ENCODE data around the gene SMPD3. TPM values are rescaled to one million over a fixed set of nuclear protein-coding genes. Genes with fewer than 3 reads are reported as not detected.

The SMPD3 gene
- total RNA-seq, 1 experiment from 2014 or later, result 1.4 TPM

DNA sequence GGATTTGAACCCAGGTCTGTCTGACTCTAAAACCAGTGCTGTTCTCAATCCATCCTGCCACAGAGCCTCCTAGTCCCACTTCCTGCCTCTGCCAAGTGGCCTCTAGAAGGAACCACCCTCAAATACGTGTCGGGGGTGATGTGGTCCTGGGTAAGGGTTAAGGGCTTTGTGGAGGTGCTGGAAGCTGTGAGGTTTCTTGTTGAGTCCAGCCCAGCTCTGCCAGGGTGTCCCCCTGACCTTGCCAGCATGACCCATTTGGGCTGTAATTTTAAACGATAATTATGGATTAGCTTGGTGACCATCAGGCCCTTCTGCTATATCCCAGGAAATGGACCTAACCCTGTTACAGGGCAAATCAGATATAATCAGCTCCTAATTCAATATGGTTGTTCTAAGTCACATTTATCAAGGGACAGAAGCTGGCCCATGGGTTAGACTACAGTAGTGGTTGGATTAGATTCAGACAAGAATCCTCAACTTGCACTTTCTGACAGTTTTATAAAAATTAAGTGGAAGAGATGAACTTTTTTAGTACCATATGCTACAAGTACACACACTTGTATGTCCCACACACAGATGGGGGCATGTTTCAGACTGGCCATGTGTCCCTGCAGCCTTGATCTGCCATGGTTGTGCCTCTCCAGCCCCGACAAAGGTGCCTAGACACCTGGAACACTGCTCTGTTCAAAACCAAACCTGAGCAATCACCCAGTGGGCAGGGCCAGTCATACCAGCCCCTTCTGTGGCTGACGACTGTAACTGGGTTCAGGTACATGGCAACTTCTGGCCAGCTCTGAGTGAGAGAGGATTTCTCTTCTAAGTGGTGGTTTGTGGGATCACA lies 48.0 kb downstream of the SMPD3 start:
- ChIA-PET CTCF (interaction anchor here (0.6 to 2.0 kb wide), 4 partner anchors 10 to 36 kb away, joined by 3 to 7 read pairs (median 4); no protein-coding TSS in a partner anchor), POLR2A (interaction anchor here (0.5 to 0.6 kb wide), 3 partner anchors 18 to 301 kb away, joined by 3 to 4 read pairs (median 3); no protein-coding TSS in a partner anchor)
- no peak overlapping the region for H3K4me3 Mint-ChIP-seq
- DNase-seq (ENCODE audit: low spot score), result no peak
- peaks cover 36% of the 10 kb centered on the region for H3K4me1 Mint-ChIP-seq
- H3K36me3 Mint-ChIP-seq, result no peaks in the 10 kb centered on the region
- H3K9me3 Mint-ChIP-seq, result no peaks in the 10 kb centered on the region
- no peak for ATAC-seq
- TF ChIP-seq ATF1 (CRISPR knock-in tag; IDR thresholded peaks at IDR 0.05) (no peak), CDX4 (CRISPR knock-in tag; IDR thresholded peaks at IDR 0.05; ENCODE audit: borderline replicate concordance) (no peak), FOXJ3 (CRISPR knock-in tag; IDR thresholded peaks at IDR 0.05; ENCODE audit: borderline replicate concordance) (no peak), ZNF281 (CRISPR knock-in tag; IDR thresholded peaks at IDR 0.05) (no peak), AR (CRISPR knock-in tag; IDR thresholded peaks at IDR 0.05) (no peak), ZNF121 (CRISPR knock-in tag; IDR thresholded peaks at IDR 0.05) (no peak)
- H3K27me3 Mint-ChIP-seq (ENCODE audit: low read depth), result no peaks in the 10 kb centered on the region
- no peak overlapping the region for H3K27ac Mint-ChIP-seq

GRCh38 chr16:68399456-68399855 lies 48.9 kb downstream of the SMPD3 start:
- ChIA-PET POLR2A (interaction anchor here (0.5 kb wide), 1 partner anchor 302 kb away, joined by 3 read pairs; no protein-coding TSS in a partner anchor), CTCF (interaction anchor here (1.8 to 2.0 kb wide), 1 partner anchor 37 kb away, joined by 5 to 7 read pairs; no protein-coding TSS in a partner anchor)
- H3K4me3 Mint-ChIP-seq, result no peak overlapping the region
- H3K9me3 Mint-ChIP-seq, result no peaks in the 10 kb centered on the region
- H3K27me3 Mint-ChIP-seq (ENCODE audit: low read depth), result no peaks in the 10 kb centered on the region
- H3K4me1 Mint-ChIP-seq, result peaks cover 42% of the 10 kb centered on the region
- ATAC-seq (no peak), DNase-seq (ENCODE audit: low spot score) (no peak)
- no peaks in the 10 kb centered on the region for H3K36me3 Mint-ChIP-seq
- no peak overlapping the region for H3K27ac Mint-ChIP-seq
- no peak for TF ChIP-seq ATF2 (CRISPR knock-in tag; IDR thresholded peaks at IDR 0.05; ENCODE audit: borderline replicate concordance, low read depth)
- no peak for TF ChIP-seq ZBTB21 (CRISPR knock-in tag; IDR thresholded peaks at IDR 0.05; ENCODE audit: borderline replicate concordance)
- TF ChIP-seq, protein P1, sequence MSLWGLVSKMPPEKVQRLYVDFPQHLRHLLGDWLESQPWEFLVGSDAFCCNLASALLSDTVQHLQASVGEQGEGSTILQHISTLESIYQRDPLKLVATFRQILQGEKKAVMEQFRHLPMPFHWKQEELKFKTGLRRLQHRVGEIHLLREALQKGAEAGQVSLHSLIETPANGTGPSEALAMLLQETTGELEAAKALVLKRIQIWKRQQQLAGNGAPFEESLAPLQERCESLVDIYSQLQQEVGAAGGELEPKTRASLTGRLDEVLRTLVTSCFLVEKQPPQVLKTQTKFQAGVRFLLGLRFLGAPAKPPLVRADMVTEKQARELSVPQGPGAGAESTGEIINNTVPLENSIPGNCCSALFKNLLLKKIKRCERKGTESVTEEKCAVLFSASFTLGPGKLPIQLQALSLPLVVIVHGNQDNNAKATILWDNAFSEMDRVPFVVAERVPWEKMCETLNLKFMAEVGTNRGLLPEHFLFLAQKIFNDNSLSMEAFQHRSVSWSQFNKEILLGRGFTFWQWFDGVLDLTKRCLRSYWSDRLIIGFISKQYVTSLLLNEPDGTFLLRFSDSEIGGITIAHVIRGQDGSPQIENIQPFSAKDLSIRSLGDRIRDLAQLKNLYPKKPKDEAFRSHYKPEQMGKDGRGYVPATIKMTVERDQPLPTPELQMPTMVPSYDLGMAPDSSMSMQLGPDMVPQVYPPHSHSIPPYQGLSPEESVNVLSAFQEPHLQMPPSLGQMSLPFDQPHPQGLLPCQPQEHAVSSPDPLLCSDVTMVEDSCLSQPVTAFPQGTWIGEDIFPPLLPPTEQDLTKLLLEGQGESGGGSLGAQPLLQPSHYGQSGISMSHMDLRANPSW (CRISPR knock-in tag; conservative IDR thresholded peaks at IDR 0.05; ENCODE audit: low read depth), result no peak
- TF ChIP-seq ETV6 (CRISPR knock-in tag; IDR thresholded peaks at IDR 0.05), result no peak
- no peak for TF ChIP-seq ZNF219 (CRISPR knock-in tag; IDR thresholded peaks at IDR 0.05; ENCODE audit: borderline replicate concordance)
- no peak for TF ChIP-seq NR2C2 (CRISPR knock-in tag; IDR thresholded peaks at IDR 0.05)
- no peak for TF ChIP-seq JUN (CRISPR knock-in tag; IDR thresholded peaks at IDR 0.05)
- no peak for TF ChIP-seq ZNF671 (CRISPR knock-in tag; IDR thresholded peaks at IDR 0.05)
- no peak for TF ChIP-seq ZNF121 (CRISPR knock-in tag; IDR thresholded peaks at IDR 0.05)
- TF ChIP-seq EMX1 (CRISPR knock-in tag; IDR thresholded peaks at IDR 0.05), result no peak
- TF ChIP-seq ATF1 (CRISPR knock-in tag; IDR thresholded peaks at IDR 0.05), result no peak
- TF ChIP-seq OVOL2 (CRISPR knock-in tag; IDR thresholded peaks at IDR 0.05; ENCODE audit: borderline replicate concordance), result no peak
- no peak for TF ChIP-seq SMAD3 (CRISPR knock-in tag; IDR thresholded peaks at IDR 0.05; ENCODE audit: borderline replicate concordance)
- no peak for TF ChIP-seq MYBL2 (CRISPR knock-in tag; IDR thresholded peaks at IDR 0.05)
- TF ChIP-seq ZNF317 (CRISPR knock-in tag; IDR thresholded peaks at IDR 0.05; ENCODE audit: borderline replicate concordance, low read depth), result no peak
- TF ChIP-seq GRHL2 (CRISPR knock-in tag; IDR thresholded peaks at IDR 0.05; ENCODE audit: insufficient replicate concordance, severe bottlenecking), result no peak
- TF ChIP-seq NR1H2 (CRISPR knock-in tag; IDR thresholded peaks at IDR 0.05), result no peak

Measured in WTC11 (cell line).